ENCODE measurements around the gene TREX2. TPM values are rescaled to one million over a fixed set of nuclear protein-coding genes. Genes with fewer than 3 reads are reported as not detected.

Gene TREX2
- total and polyA plus RNA-seq, 2 donors from 2014 or later = 0.67 to 1.4 TPM

GRCh38 chrX:153464116-153464515 lies 18.3 kb upstream of the TREX2 start:
- no peaks in the 10 kb centered on the region for H3K9me3 ChIP-seq (ENCODE audit: control insufficient read depth in 2 of 3, insufficient read depth in 1 of 3, low read length in 3 of 3)
- intact Hi-C loops (cut with DNase I) = no loop called here
- no peak overlapping the region for H3K9ac ChIP-seq (ENCODE audit: low read length in 3 of 3)
- peaks cover 0 to 2% (median 0%) of the 10 kb centered on the region in 3 donors for H3K36me3 ChIP-seq (ENCODE audit: control insufficient read depth in 2 of 3, insufficient read depth in 3 of 3, low read length in 3 of 3)
- peaks cover 0 to 10% (median 0%) of the 10 kb centered on the region in 3 donors for H3K4me1 ChIP-seq (ENCODE audit: control insufficient read depth in 2 of 3, insufficient read depth in 2 of 3, low read depth in 1 of 3, low read length in 3 of 3)
- FAIRE-seq (no peak), DNase-seq (peak in 1 of 5 donors; percentile 44)
- no peaks in the 10 kb centered on the region for H3K27me3 ChIP-seq (ENCODE audit: control insufficient read depth, insufficient read depth, low read length)
- H3K4me3 ChIP-seq (ENCODE audit: low read length in 3 of 3) = no peak overlapping the region
- no peak for TF ChIP-seq CTCF (IDR thresholded peaks at IDR 0.05; ENCODE audit: borderline replicate concordance, extremely low read depth, insufficient read depth)
- H3K27ac ChIP-seq (ENCODE audit: low read depth in 2 of 2, low read length in 2 of 2) = no peak overlapping the region

GRCh38 chrX:153463556-153463955 lies 17.7 kb upstream of the TREX2 start:
- peaks cover 0 to 2% (median 0%) of the 10 kb centered on the region in 3 donors for H3K36me3 ChIP-seq (ENCODE audit: control insufficient read depth in 2 of 3, insufficient read depth in 3 of 3, low read length in 3 of 3)
- intact Hi-C loops (cut with DNase I) = no loop called here
- DNase-seq = peak in 1 of 5 donors; percentile 59
- peaks cover 0 to 10% (median 0%) of the 10 kb centered on the region in 3 donors for H3K4me1 ChIP-seq (ENCODE audit: control insufficient read depth in 2 of 3, insufficient read depth in 2 of 3, low read depth in 1 of 3, low read length in 3 of 3)
- no peak overlapping the region for H3K27ac ChIP-seq (ENCODE audit: low read depth in 2 of 2, low read length in 2 of 2)
- H3K9me3 ChIP-seq (ENCODE audit: control insufficient read depth in 2 of 3, insufficient read depth in 1 of 3, low read length in 3 of 3) = no peaks in the 10 kb centered on the region
- no peak for TF ChIP-seq CTCF (IDR thresholded peaks at IDR 0.05; ENCODE audit: borderline replicate concordance, extremely low read depth, insufficient read depth)
- H3K27me3 ChIP-seq (ENCODE audit: control insufficient read depth, insufficient read depth, low read length) = no peaks in the 10 kb centered on the region
- no peak overlapping the region for H3K4me3 ChIP-seq (ENCODE audit: low read length in 3 of 3)
- no peak for FAIRE-seq
- no peak overlapping the region for H3K9ac ChIP-seq (ENCODE audit: low read length in 3 of 3)

GRCh38 chrX:153463031-153463430 lies 17.2 kb upstream of the TREX2 start:
- peak in 1 of 5 donors; percentile 51 for DNase-seq
- no peak overlapping the region for H3K27ac ChIP-seq (ENCODE audit: low read depth in 2 of 2, low read length in 2 of 2)
- no peaks in the 10 kb centered on the region for H3K9me3 ChIP-seq (ENCODE audit: control insufficient read depth in 2 of 3, insufficient read depth in 1 of 3, low read length in 3 of 3)
- H3K4me1 ChIP-seq (ENCODE audit: control insufficient read depth in 2 of 3, insufficient read depth in 2 of 3, low read depth in 1 of 3, low read length in 3 of 3) = peaks cover 0 to 10% (median 0%) of the 10 kb centered on the region in 3 donors
- intact Hi-C loops (cut with DNase I) = no loop called here
- no peak overlapping the region for H3K9ac ChIP-seq (ENCODE audit: low read length in 3 of 3)
- no peak for FAIRE-seq
- no peaks in the 10 kb centered on the region for H3K27me3 ChIP-seq (ENCODE audit: control insufficient read depth, insufficient read depth, low read length)
- H3K36me3 ChIP-seq (ENCODE audit: control insufficient read depth in 2 of 3, insufficient read depth in 3 of 3, low read length in 3 of 3) = peaks cover 0 to 2% (median 0%) of the 10 kb centered on the region in 3 donors
- no peak for TF ChIP-seq CTCF (IDR thresholded peaks at IDR 0.05; ENCODE audit: borderline replicate concordance, extremely low read depth, insufficient read depth)
- H3K4me3 ChIP-seq (ENCODE audit: low read length in 3 of 3) = no peak overlapping the region

- H3K4me3 ChIP-seq (ENCODE audit: low read length in 3 of 3) = no peak overlapping the region
- H3K36me3 ChIP-seq (ENCODE audit: control insufficient read depth in 2 of 3, insufficient read depth in 3 of 3, low read length in 3 of 3) = peaks cover 0 to 2% (median 0%) of the 10 kb centered on the region in 3 donors
- no peak overlapping the region for H3K9ac ChIP-seq (ENCODE audit: low read length in 3 of 3)
- no peak overlapping the region for H3K27ac ChIP-seq (ENCODE audit: low read depth in 2 of 2, low read length in 2 of 2)
- FAIRE-seq = no peak
- no peak for TF ChIP-seq CTCF (IDR thresholded peaks at IDR 0.05; ENCODE audit: borderline replicate concordance, extremely low read depth, insufficient read depth)
- no peak for DNase-seq
- intact Hi-C loops (cut with DNase I) = no loop called here
- H3K4me1 ChIP-seq (ENCODE audit: control insufficient read depth in 2 of 3, insufficient read depth in 2 of 3, low read depth in 1 of 3, low read length in 3 of 3) = peaks cover 0 to 10% (median 0%) of the 10 kb centered on the region in 3 donors
- no peaks in the 10 kb centered on the region for H3K9me3 ChIP-seq (ENCODE audit: control insufficient read depth in 2 of 3, insufficient read depth in 1 of 3, low read length in 3 of 3)
- H3K27me3 ChIP-seq (ENCODE audit: control insufficient read depth, insufficient read depth, low read length) = no peaks in the 10 kb centered on the region
These were observed 16.4 kb upstream of the TREX2 start for GRCh38 chrX:153462291-153462690.

All from kidney (tissue), 14 donors.